ENCODE data around the gene SH2D4B. TPM values are rescaled to one million over a fixed set of nuclear protein-coding genes. Genes with fewer than 3 reads are reported as not detected.

SH2D4B gene
- polyA plus RNA-seq, 1 experiment, result not detected

GRCh38 chr10:80611481-80612185, 73.9 kb downstream of the SH2D4B start:
- TF ChIP-seq CTCF (IDR thresholded peaks at IDR 0.05; ENCODE audit: insufficient read depth, low read depth, low read length), result no peak
- H3K4me3 ChIP-seq (ENCODE audit: low read depth, low read length), result no peak overlapping the region
- POLR2A ChIA-PET, result no interaction called here
- H3K36me3 ChIP-seq (ENCODE audit: control insufficient read depth, insufficient read depth, low read length), result no peaks in the 10 kb centered on the region
- DNase-seq (ENCODE audit: low read depth), result no peak
- H3K27me3 ChIP-seq (ENCODE audit: control insufficient read depth, insufficient read depth, low read length), result no peaks in the 10 kb centered on the region
- CTCF ChIA-PET, result interaction anchor here (1.5 to 1.9 kb wide), 2 partner anchors 12 to 15 kb away, joined by 6 to 10 read pairs; no protein-coding TSS in a partner anchor

- no peak for DNase-seq (ENCODE audit: low read depth)
- ChIA-PET POLR2A (no interaction called here), CTCF (interaction anchor here (1.5 kb wide), 1 partner anchor 16 kb away, joined by 10 read pairs; no protein-coding TSS in a partner anchor)
- no peaks in the 10 kb centered on the region for H3K36me3 ChIP-seq (ENCODE audit: control insufficient read depth, insufficient read depth, low read length)
- H3K4me3 ChIP-seq (ENCODE audit: low read depth, low read length), result no peak overlapping the region
- no peaks in the 10 kb centered on the region for H3K27me3 ChIP-seq (ENCODE audit: control insufficient read depth, insufficient read depth, low read length)
- no peak for TF ChIP-seq CTCF (IDR thresholded peaks at IDR 0.05; ENCODE audit: insufficient read depth, low read depth, low read length)
Measured at GRCh38 chr10:80612261-80612660, 74.6 kb downstream of the SH2D4B start.

GRCh38 chr10:80613466-80614170, 75.9 kb downstream of the SH2D4B start:
- DNase-seq (ENCODE audit: low read depth), result no peak
- Histone ChIP-seq H3K27me3 (ENCODE audit: control insufficient read depth, insufficient read depth, low read length) (no peaks in the 10 kb centered on the region), H3K36me3 (ENCODE audit: control insufficient read depth, insufficient read depth, low read length) (no peaks in the 10 kb centered on the region), H3K4me3 (ENCODE audit: low read depth, low read length) (no peak overlapping the region)
- POLR2A ChIA-PET, result no interaction called here
- CTCF ChIA-PET, result interaction anchor here (0.6 kb wide), 1 partner anchor 320 kb away, joined by 3 read pairs; no protein-coding TSS in a partner anchor
- no peak for TF ChIP-seq CTCF (IDR thresholded peaks at IDR 0.05; ENCODE audit: insufficient read depth, low read depth, low read length)

GRCh38 chr10:80614576-80615416, 77.1 kb downstream of the SH2D4B start:
- Histone ChIP-seq H3K4me3 (ENCODE audit: low read depth, low read length) (no peak overlapping the region), H3K36me3 (ENCODE audit: control insufficient read depth, insufficient read depth, low read length) (no peaks in the 10 kb centered on the region)
- CTCF ChIA-PET, result no interaction called here

More at GRCh38 chr10:80614576-80615416, 77.1 kb downstream of the SH2D4B start:
- no peaks in the 10 kb centered on the region for H3K27me3 ChIP-seq (ENCODE audit: control insufficient read depth, insufficient read depth, low read length)
- no peak for DNase-seq (ENCODE audit: low read depth)
- POLR2A ChIA-PET, result no interaction called here
- no peak for TF ChIP-seq CTCF (IDR thresholded peaks at IDR 0.05; ENCODE audit: insufficient read depth, low read depth, low read length)

Data from BJ (cell line).